Neural cell (in vitro differentiated cells): ENCODE data around the gene ZDHHC5.

Experiments
- CTCF ChIP-seq: fragments of 450-650 bp; IDR thresholded peaks from 2 replicates; pipeline ENCODE4 v1.5.1; 2014; ENCODE audit warnings: antibody characterized with exemption, mild to moderate bottlenecking, moderate library complexity; ENCODE audit not compliant: poor library complexity, severe bottlenecking
- EP300 ChIP-seq: fragments of 450-650 bp; conservative IDR thresholded peaks from 2 replicates; pipeline ENCODE4 v1.6.1; 2014; ENCODE audit warnings: antibody characterized with exemption, mild to moderate bottlenecking, moderate library complexity; ENCODE audit not compliant: poor library complexity, severe bottlenecking
- EZH2 ChIP-seq: fragments of 200-600, 300-800 bp; shearing (Covaris generic), sonication (generic); IDR thresholded peaks from 2 replicates; pipeline ENCODE4 v1.6.1; 2014; ENCODE audit warnings: antibody characterized with exemption, low read length, borderline replicate concordance, mild to moderate bottlenecking; ENCODE audit not compliant: insufficient read depth, poor library complexity, severe bottlenecking
- MXI1 ChIP-seq: fragments of 450-650 bp; conservative IDR thresholded peaks from 2 replicates; pipeline ENCODE4 v1.6.1; 2014; ENCODE audit warnings: antibody characterized with exemption, mild to moderate bottlenecking; ENCODE audit not compliant: poor library complexity, severe bottlenecking
- POLR2AphosphoS5 ChIP-seq: IDR thresholded peaks from 2 replicates; pipeline ENCODE4 v1.6.1; 2012
- RAD21 ChIP-seq: fragments of 450-650 bp; conservative IDR thresholded peaks from 2 replicates; pipeline ENCODE4 v1.6.1; 2014; ENCODE audit warnings: antibody characterized with exemption, mild to moderate bottlenecking, moderate library complexity
- REST ChIP-seq: IDR thresholded peaks from 2 replicates; pipeline ENCODE4 v1.6.1; 2012; ENCODE audit warnings: borderline replicate concordance
- TAF1 ChIP-seq: IDR thresholded peaks from 2 replicates; pipeline ENCODE4 v1.6.1; 2012; ENCODE audit warnings: low read depth

GRCh38 chr11:57735619-57736298 lies 67.8 kb downstream of the ZDHHC5 start:
- TF ChIP-seq CTCF (no peak), POLR2AphosphoS5 (no peak), EZH2 (no peak), REST (no peak), EP300 (no peak), RAD21 (no peak), MXI1 (no peak), TAF1 (no peak)
